Neutrophil (primary cell): ENCODE data around the gene ZNF22.

ENCODE experiments used
- H3K27ac ChIP-seq: fragments of 200-600 bp; sonication (generic); 2 replicates; pipeline ENCODE4 v1.5.1; 2016; ENCODE audit warnings: mild to moderate bottlenecking, moderate library complexity
- H3K27me3 ChIP-seq: fragments of 200-600 bp; sonication (generic); 2 replicates; pipeline ENCODE4 v1.6.0; 2016; ENCODE audit warnings: mild to moderate bottlenecking
- H3K36me3 ChIP-seq: fragments of 200-600 bp; sonication (generic); 2 replicates; pipeline ENCODE4 v1.5.1; 2017
- H3K4me1 ChIP-seq, 2 experiments: fragments of 200-600 bp in 1 of 2; sonication (generic) in 1 of 2; 1 replicate in 1 of 2; 2 replicates in 1 of 2; pipeline versions ENCODE4 v1.5.1 to v1.6.1; 2013 to 2016; ENCODE audit warnings: low read depth in 1 of 2, low read length in 1 of 2, mild to moderate bottlenecking in 1 of 2, moderate library complexity in 1 of 2; ENCODE audit not compliant: control insufficient read depth in 1 of 2, insufficient read depth in 1 of 2
- H3K4me3 ChIP-seq, 2 experiments: fragments of 200-600 bp in 1 of 2; sonication (generic) in 1 of 2; 1 replicate in 1 of 2; 2 replicates in 1 of 2; pipeline ENCODE4 v1.5.1; 2013 to 2016; ENCODE audit warnings: low read depth in 1 of 2, low read length in 1 of 2, mild to moderate bottlenecking in 1 of 2, moderate library complexity in 1 of 2
- H3K9me3 ChIP-seq: fragments of 200-600 bp; sonication (generic); 2 replicates; pipeline ENCODE4 v1.5.1; 2016
- TF ChIP-seq, protein P1 (sequence below): fragments of 200-600 bp; sonication (generic); IDR thresholded peaks from 2 replicates; pipeline ENCODE4 v1.5.1; 2016; ENCODE audit warnings: antibody characterized with exemption

Gene ZNF22

DNA sequence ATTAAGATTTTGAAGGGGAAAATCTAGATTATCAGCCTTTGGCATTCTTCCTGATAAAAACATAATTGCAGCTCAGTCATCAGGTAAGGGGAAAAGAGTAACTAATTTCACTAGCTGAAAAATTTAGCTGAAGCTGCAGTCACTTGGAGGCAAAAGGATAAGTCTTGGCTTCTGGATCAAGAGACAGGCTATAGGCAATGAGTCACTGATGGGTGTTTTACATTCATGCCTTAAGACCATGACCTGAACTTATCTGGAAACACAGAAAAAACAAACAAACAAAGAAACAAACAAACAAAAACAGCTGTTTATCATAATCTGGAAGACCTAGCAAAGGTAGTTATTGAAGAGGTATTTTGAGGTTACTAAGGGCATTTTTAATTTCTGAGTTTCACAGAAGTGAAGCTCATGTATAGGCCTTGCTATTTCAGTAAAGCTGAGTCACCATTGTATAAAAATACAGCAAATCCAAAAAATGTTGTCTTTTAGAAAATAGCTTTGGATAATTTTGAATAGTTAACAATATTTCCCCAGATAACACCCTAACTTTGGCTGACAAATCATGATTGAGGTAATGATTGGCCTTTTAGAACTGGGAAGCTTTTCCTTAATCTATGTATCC lies 40.3 kb downstream of the ZNF22 start:
- Histone ChIP-seq H3K4me1 (no peaks in the 10 kb centered on the region), H3K27ac (no peak overlapping the region), H3K36me3 (no peaks in the 10 kb centered on the region), H3K27me3 (no peaks in the 10 kb centered on the region), H3K4me3 (no peak overlapping the region), H3K9me3 (no peaks in the 10 kb centered on the region)
- TF ChIP-seq, protein P1, sequence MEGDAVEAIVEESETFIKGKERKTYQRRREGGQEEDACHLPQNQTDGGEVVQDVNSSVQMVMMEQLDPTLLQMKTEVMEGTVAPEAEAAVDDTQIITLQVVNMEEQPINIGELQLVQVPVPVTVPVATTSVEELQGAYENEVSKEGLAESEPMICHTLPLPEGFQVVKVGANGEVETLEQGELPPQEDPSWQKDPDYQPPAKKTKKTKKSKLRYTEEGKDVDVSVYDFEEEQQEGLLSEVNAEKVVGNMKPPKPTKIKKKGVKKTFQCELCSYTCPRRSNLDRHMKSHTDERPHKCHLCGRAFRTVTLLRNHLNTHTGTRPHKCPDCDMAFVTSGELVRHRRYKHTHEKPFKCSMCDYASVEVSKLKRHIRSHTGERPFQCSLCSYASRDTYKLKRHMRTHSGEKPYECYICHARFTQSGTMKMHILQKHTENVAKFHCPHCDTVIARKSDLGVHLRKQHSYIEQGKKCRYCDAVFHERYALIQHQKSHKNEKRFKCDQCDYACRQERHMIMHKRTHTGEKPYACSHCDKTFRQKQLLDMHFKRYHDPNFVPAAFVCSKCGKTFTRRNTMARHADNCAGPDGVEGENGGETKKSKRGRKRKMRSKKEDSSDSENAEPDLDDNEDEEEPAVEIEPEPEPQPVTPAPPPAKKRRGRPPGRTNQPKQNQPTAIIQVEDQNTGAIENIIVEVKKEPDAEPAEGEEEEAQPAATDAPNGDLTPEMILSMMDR: no peak

DNA sequence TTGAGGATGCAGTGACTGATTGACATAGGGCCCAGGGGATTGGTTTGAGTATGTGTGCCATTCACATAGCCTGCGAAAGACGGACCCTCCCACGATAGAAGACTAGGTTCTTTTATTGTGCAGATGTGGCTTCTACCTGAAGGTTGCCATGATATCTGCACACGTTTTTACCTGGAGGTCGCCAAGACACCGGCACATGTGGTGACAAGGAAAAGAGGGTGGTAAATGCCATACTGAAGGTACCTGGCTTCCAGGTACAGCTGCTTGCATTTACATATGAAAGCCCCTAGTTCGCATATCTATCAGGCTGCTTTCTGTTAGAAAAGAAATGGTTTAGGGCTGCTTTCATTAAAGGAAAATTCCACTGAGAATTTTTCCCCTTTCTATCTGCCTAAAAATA lies 43.6 kb downstream of the ZNF22 start:
- H3K27me3 ChIP-seq: no peaks in the 10 kb centered on the region
- TF ChIP-seq, protein P1: no peak
- no peaks in the 10 kb centered on the region for H3K4me1 ChIP-seq
- H3K27ac ChIP-seq: no peak overlapping the region
- H3K36me3 ChIP-seq: no peaks in the 10 kb centered on the region
- H3K4me3 ChIP-seq: no peak overlapping the region
- no peaks in the 10 kb centered on the region for H3K9me3 ChIP-seq

GRCh38 chr10:45050551-45051235 lies 50.0 kb downstream of the ZNF22 start:
- peaks cover 5% of the 10 kb centered on the region for H3K9me3 ChIP-seq
- H3K36me3 ChIP-seq: no peaks in the 10 kb centered on the region
- no peaks in the 10 kb centered on the region for H3K27me3 ChIP-seq
- no peak overlapping the region for H3K4me3 ChIP-seq
- TF ChIP-seq, protein P1: no peak
- no peaks in the 10 kb centered on the region for H3K4me1 ChIP-seq
- H3K27ac ChIP-seq: no peak overlapping the region

DNA sequence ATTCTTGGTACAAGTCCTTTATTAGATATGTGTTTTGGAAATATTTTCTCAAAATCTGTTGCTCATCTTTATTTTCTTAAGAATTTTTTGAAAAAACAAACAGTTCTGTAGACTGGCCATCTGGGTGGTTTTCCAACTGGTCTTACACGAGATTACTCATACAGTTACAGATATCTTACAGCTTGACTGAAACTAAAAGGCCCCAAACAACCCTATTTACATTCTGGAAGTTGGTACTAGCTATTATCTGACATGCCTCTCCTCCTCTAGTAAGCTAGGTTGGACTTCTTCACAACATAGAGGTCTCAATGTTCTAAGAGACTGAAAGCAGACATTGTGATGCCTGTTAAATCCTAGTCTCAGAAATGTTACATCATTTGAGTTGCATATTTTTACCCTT lies 52.0 kb downstream of the ZNF22 start:
- Histone ChIP-seq H3K36me3 (no peaks in the 10 kb centered on the region), H3K9me3 (peaks cover 5% of the 10 kb centered on the region)
- TF ChIP-seq, protein P1: no peak

GRCh38 chr10:45053569-45054100 lies 52.9 kb downstream of the ZNF22 start:
- Histone ChIP-seq H3K4me1 (peaks cover 3 to 5% of the 10 kb centered on the region in 2 experiments), H3K9me3 (peaks cover 5% of the 10 kb centered on the region), H3K4me3 (no peak overlapping the region), H3K27me3 (no peaks in the 10 kb centered on the region), H3K36me3 (no peaks in the 10 kb centered on the region), H3K27ac (no peak overlapping the region)
- TF ChIP-seq, protein P1: no peak

More for the DNA sequence above, 52.0 kb downstream of the ZNF22 start:
- no peak overlapping the region for H3K27ac ChIP-seq
- no peaks in the 10 kb centered on the region for H3K27me3 ChIP-seq
- no peak overlapping the region for H3K4me3 ChIP-seq
- no peaks in the 10 kb centered on the region for H3K4me1 ChIP-seq
